ENCODE data around the gene ATOSA. TPM values are rescaled to one million over a fixed set of nuclear protein-coding genes. Genes with fewer than 3 reads are reported as not detected.

Gene ATOSA
- total RNA-seq, 2 experiments from 2014 or later = 60.5 to 65.1 TPM

Other genes with a start within 250 kb of the ATOSA start
- 10 to 100 TPM; 28.5 to 36.3 TPM for gene MYO5A, start 150.5 kb downstream of the ATOSA start, total RNA-seq
- 100 to 1,000 TPM; 155 to 172 TPM for gene ARPP19, start 110.4 kb downstream of the ATOSA start, total RNA-seq
- gene ONECUT1, start 110.9 kb upstream of the ATOSA start, total RNA-seq = not detected

All from activated naive CD8-positive, alpha-beta T cell treated with anti-CD3 and anti-CD28 coated beads, Interleukin-2, amount 10 ng/mL, durations not matched to agents 7 days and 5 days (primary cell).